Heart left ventricle (tissue), 16 donors: ENCODE data around the gene FCGR1A. TPM values are rescaled to one million over a fixed set of nuclear protein-coding genes. Genes with fewer than 3 reads are reported as not detected.
"Not testable (repeated sequence)": the region's sequence is repeated elsewhere in the genome, so short reads cannot be mapped to it uniquely, and the experiment has no call there.

Source experiments
- ATAC-seq, 4 donors: fragments of 200-7000 bp; cut with Tn5 transposase; one replicate each; pipeline ENCODE4 v1.9.1; 2020 to 2022; ENCODE audit warnings: moderate library complexity in 4 of 4, mild to moderate bottlenecking in 3 of 4, moderate number of reproducible peaks in 1 of 4
- DNase-seq, 5 donors: peaks; one replicate each; pipeline ENCODE4 v3.0.0-alpha.2; 2020
- H3K27ac ChIP-seq, 12 donors: fragments of 200-600 bp; sonication (generic) in 4 of 12; one replicate each; pipeline versions ENCODE4 v1.5.0 to v1.8.0; 2016 to 2022; ENCODE audit warnings: mild to moderate bottlenecking in 2 of 12
- H3K27me3 ChIP-seq, 9 donors: fragments of 200-600 bp; sonication (generic) in 2 of 9; one replicate each; pipeline versions ENCODE4 v1.5.1 to v1.8.0; 2016 to 2022; ENCODE audit warnings: mild to moderate bottlenecking in 3 of 9
- H3K36me3 ChIP-seq, 9 donors: fragments of 200-600 bp; sonication (generic) in 2 of 9; one replicate each; pipeline versions ENCODE4 v1.5.0 to v1.8.0; 2018 to 2022; ENCODE audit warnings: mild to moderate bottlenecking in 2 of 9
- H3K4me1 ChIP-seq, 12 donors: fragments of 200-600 bp; sonication (generic) in 4 of 12; one replicate each; pipeline versions ENCODE4 v1.5.0 to v1.8.0; 2016 to 2022; ENCODE audit warnings: mild to moderate bottlenecking in 3 of 12
- H3K4me3 ChIP-seq, 12 donors: fragments of 200-600 bp; sonication (generic) in 4 of 12; one replicate each; pipeline versions ENCODE4 v1.5.0 to v1.8.0; 2017 to 2022; ENCODE audit warnings: mild to moderate bottlenecking in 9 of 12, moderate library complexity in 4 of 12
- H3K9me3 ChIP-seq, 12 donors: fragments of 200-600 bp; sonication (generic) in 4 of 12; one replicate each; pipeline versions ENCODE4 v1.5.0 to v1.8.0; 2016 to 2022; ENCODE audit warnings: mild to moderate bottlenecking in 1 of 12
- POLR2A ChIP-seq, 2 donors: fragments of 450-650 bp; IDR thresholded peaks; one replicate each; pipeline ENCODE4 v1.6.1; 2017; ENCODE audit warnings: antibody characterized with exemption in 2 of 2, mild to moderate bottlenecking in 2 of 2, moderate library complexity in 2 of 2
- WGBS, 4 donors: extraction: QIAGEN DNeasy Blood & Tissue Kit in 2 of 4; methylation state at CpG; one replicate each; pipeline versions ENCODE4 v1.1.5 to v1.1.7; 2013 to 2018; 5-methylcytosine and 5-hydroxymethylcytosine counted together
- intact Hi-C, 10 donors: fragments of 100-400 bp; cut with DNase I; formaldehyde crosslinking; loops; one replicate each; pipeline versions ENCODE4 v1.11.1 to v1.14.2; 2022
- polyA plus RNA-seq, 2 donors: library from polyadenylated mRNA; stranded (reverse); fragments of 200-250 nt; gene quantifications; one replicate each; pipeline ENCODE4 v1.2.3, GENCODE V29; 2013
- total RNA-seq, 9 donors: library from RNA; depleted of rRNA in 2 of 9; stranded (reverse); fragments of >200 nt in 2 of 9; fragmentation: NEBNext Ultra II Directional in 3 of 9; extraction: Animal tissue kit (Norgen Biotek cat#: 25700) in 3 of 9; gene quantifications; one replicate each; pipeline versions ENCODE4 v1.1.0 to v1.2.4, GENCODE V29; 2016 to 2023
- donor health status: ischemic (EF 13 %, LVEDD 7.1; RV severe dilation, severe dysfunction).
- donor health status: healthy with polysubstance abuse.
- donor health status: DM: no; HTN: yes; CAD: no.
- donor health status: DM: no; HTN: no; CAD: no.
- donor health status: ischemic (EF 25% LVEDD 6.9; RV normal size, moderate dysfunction).
- donor health status: ischemic (EF 25% LVEDD 5.7; RV mildly dilated, moderate dysfunction).
- donor health status: healthy.
- donor health status: DM: yes; HTN: yes; CAD: no.
- donor health status: ischemic (EF 35%, LVEDD 5.7; RV mildly dilated, moderate dysfunction).
- donor health status: nonischemic (EF 11% LVEDD 7.7; RV severe dilation, severe dysfunction).
- donor health status: DM: yes; HTN: yes; CAD: no.
- donor health status: PGD.
- donor health status: ischemic (EF 29% LVEDD 5.4; RV normal size, mild dysfunction).
- donor health status: nonischemic (EF 23%, LVEDD 6.1; RV moderate dilation, normal function).

Gene FCGR1A
- total and polyA plus RNA-seq, 11 donors, result 0.37 to 52.0 (median 1.9) TPM; not detected in 1

DNA sequence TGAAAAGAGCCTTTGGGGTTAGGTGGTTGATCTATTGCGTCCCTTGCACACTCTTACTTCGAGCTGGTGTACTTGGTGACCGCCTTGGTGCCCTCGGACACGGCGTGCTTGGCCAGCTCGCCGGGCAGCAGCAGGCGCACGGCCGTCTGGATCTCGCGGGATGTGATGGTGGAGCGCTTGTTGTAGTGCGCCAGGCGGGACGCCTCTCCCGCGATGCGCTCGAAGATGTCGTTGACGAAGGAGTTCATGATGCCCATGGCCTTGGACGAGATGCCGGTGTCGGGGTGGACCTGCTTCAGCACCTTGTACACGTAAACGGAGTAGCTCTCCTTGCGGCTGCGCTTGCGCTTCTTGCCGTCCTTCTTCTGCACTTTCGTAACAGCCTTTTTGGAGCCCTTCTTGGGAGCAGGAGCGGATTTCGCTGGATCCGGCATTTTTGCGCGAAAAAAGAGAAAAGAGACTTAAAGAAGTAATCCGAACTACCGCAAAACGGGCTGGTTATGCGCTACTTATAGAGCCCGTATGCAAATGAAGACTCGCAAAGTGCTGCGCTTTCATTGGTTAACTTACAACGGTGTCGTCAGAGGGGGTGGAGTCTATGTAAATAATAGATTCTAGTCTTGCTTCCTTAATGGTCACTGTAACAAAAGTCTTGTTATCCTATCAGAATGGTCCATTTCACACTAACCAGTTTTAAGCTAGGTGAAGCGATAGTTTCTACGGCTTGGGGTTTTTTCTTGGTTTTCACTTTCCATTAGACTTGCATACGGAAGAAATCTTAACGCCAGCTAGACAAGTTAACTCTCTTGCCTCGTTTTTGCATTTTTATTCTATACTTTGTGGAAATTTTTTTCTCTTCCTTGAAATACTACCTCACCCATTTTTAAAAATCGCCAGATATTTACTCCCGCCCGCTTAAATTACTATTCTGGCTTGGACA lies 29.7 kb downstream of the FCGR1A start:
- peak; percentile 55 to 91 for TF ChIP-seq POLR2A (IDR thresholded peaks at IDR 0.05)
- H3K9me3 ChIP-seq, H3K27me3 ChIP-seq, H3K4me1 ChIP-seq, intact Hi-C loops, H3K36me3 ChIP-seq: not testable (repeated sequence)
- Histone ChIP-seq H3K27ac (peak overlapping the region; percentile 70 to 92 (median 84)), H3K4me3 (peak overlapping the region; percentile 19 to 78 (median 63))
- DNase-seq, result peak; percentile 62 to 85 (median 76)
- 1 to 6% (median 1%) methylated on average over 22 to 45 of the region's 55 CpGs for WGBS, 4 donors
- ATAC-seq, result peak; percentile 97

- TF ChIP-seq POLR2A (IDR thresholded peaks at IDR 0.05), result peak in 1 of 2 donors; percentile 76
- peak overlapping the region in 11 of 12 donors; percentile 70 to 92 (median 85) for H3K27ac ChIP-seq
- intact Hi-C loops, H3K27me3 ChIP-seq, H3K9me3 ChIP-seq, H3K4me1 ChIP-seq, H3K36me3 ChIP-seq: not testable (repeated sequence)
- peak overlapping the region; percentile 17 to 78 (median 63) for H3K4me3 ChIP-seq
- ATAC-seq, result peak; percentile 42 to 70 (median 66)
- peak; percentile 27 to 59 (median 40) for DNase-seq
- WGBS, 4 donors, result 1 to 15% (median 4%) methylated on average over 10 to 50 of the region's 62 CpGs
Measured at GRCh38 chr1:149812893-149813801, 30.7 kb downstream of the FCGR1A start.

GRCh38 chr1:149820387-149820786 lies 37.9 kb downstream of the FCGR1A start:
- 90 to 94% (median 91%) methylated on average over 3 to 4 of the region's 5 CpGs; no CpG with 5 or more reads in 1 of the 4 donors for WGBS, 4 donors
- intact Hi-C loops, H3K27me3 ChIP-seq, H3K36me3 ChIP-seq, H3K9me3 ChIP-seq, H3K4me3 ChIP-seq, H3K27ac ChIP-seq, H3K4me1 ChIP-seq, DNase-seq, ATAC-seq: not testable (repeated sequence)

DNA sequence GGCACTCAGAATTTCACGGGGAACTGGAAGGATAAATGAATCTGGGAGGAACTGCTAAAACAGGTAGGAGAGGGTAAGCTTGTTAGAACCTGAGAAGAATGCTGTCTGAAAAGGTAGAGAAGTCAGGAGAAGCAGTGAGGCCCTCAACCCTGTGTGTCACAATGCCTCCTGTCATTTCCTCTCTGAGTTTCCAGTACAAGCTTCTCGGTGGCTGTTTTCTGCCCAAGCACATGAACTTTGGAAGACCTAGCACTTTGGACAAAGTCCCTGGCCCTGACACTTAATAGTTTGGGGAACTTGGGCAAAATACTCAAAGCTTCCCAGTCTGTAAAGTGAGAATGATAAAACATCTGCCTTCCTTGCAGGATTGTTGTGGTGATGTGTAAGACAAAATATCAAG lies 44.1 kb downstream of the FCGR1A start:
- intact Hi-C loops, H3K9me3 ChIP-seq, H3K36me3 ChIP-seq, H3K27me3 ChIP-seq, H3K27ac ChIP-seq, H3K4me3 ChIP-seq, H3K4me1 ChIP-seq, DNase-seq: not testable (repeated sequence)
- peak in 1 of 4 donors; percentile 8 for ATAC-seq
- no CpG with 5 or more reads among the region's 2 CpGs for WGBS, 4 donors

- DNase-seq, intact Hi-C loops, H3K9me3 ChIP-seq, H3K27ac ChIP-seq, H3K4me3 ChIP-seq, H3K4me1 ChIP-seq, H3K36me3 ChIP-seq, H3K27me3 ChIP-seq: not testable (repeated sequence)
- no CpG with 5 or more reads among the region's 32 CpGs for WGBS, 4 donors
- peak; percentile 22 to 56 (median 55) for ATAC-seq
Measured at GRCh38 chr1:149831764-149832315, 49.3 kb downstream of the FCGR1A start.

DNA sequence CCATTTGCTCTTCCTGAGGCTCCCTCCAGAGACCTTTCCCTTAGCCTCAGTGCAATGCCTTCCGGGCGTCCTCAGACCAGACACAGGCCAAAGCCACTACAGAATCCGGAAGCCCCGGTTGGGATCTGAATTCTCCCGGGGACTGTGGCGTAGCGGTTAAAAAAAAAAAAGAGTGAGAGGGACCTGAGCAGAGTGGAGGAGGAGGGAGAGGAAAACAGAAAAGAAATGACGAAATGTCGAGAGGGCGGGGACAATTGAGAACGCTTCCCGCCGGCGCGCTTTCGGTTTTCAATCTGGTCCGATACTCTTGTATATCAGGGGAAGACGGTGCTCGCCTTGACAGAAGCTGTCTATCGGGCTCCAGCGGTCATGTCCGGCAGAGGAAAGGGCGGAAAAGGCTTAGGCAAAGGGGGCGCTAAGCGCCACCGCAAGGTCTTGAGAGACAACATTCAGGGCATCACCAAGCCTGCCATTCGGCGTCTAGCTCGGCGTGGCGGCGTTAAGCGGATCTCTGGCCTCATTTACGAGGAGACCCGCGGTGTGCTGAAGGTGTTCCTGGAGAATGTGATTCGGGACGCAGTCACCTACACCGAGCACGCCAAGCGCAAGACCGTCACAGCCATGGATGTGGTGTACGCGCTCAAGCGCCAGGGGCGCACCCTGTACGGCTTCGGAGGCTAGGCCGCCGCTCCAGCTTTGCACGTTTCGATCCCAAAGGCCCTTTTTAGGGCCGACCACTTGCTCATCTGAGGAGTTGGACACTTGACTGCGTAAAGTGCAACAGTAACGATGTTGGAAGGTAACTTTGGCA lies 50.0 kb downstream of the FCGR1A start:
- no CpG with 5 or more reads among the region's 55 CpGs for WGBS, 4 donors
- intact Hi-C loops, DNase-seq, H3K27me3 ChIP-seq, H3K36me3 ChIP-seq, H3K27ac ChIP-seq, H3K9me3 ChIP-seq, H3K4me1 ChIP-seq, H3K4me3 ChIP-seq: not testable (repeated sequence)
- ATAC-seq, result peak; percentile 89 to 91 (median 90)

GRCh38 chr1:149833144-149833543 lies 50.6 kb downstream of the FCGR1A start:
- intact Hi-C loops, H3K36me3 ChIP-seq, H3K27me3 ChIP-seq, H3K9me3 ChIP-seq, H3K4me3 ChIP-seq, H3K27ac ChIP-seq, H3K4me1 ChIP-seq, DNase-seq: not testable (repeated sequence)
- no CpG with 5 or more reads among the region's 15 CpGs for WGBS, 4 donors
- peak in 2 of 4 donors; percentile 3 to 12 for ATAC-seq

DNA sequence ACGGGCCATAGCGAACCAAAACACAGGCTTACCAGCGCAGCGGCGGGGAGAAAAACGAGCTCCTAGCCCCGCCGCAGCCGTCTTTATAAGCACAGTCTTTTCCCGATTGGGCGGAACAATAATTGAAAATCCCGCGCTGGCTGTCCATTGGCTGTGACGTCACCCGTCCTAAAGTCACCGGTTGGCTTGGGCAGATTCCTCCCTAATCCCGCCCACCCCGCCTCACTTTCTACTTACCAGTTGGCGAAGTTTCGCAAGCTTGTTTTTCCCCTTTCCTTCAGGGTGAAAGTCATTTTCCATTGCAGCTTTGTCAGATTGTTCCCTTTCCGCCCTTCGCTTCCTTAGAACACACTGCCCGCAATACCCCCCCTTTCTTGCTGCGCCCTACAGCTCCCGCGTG lies 58.7 kb downstream of the FCGR1A start:
- intact Hi-C loops, H3K9me3 ChIP-seq, H3K36me3 ChIP-seq, H3K27me3 ChIP-seq, H3K27ac ChIP-seq, DNase-seq, H3K4me3 ChIP-seq: not testable (repeated sequence)
- WGBS, 4 donors, result no CpG with 5 or more reads among the region's 26 CpGs
- H3K4me1 ChIP-seq, result peaks cover 0 to 28% (median 22%) of the 10 kb centered on the region in 12 donors
- ATAC-seq, result peak; percentile 67 to 76 (median 68)
